GM18511 (cell line): ENCODE results near the gene ZNF804B.

Experiments used
- ATAC-seq: cut with Tn5 transposase; IDR thresholded peaks from one replicate; pipeline ENCODE4 v1.9.1; 2021; ENCODE audit warnings: mild to moderate bottlenecking, moderate library complexity; ENCODE audit not compliant: unreplicated experiment

Gene ZNF804B

DNA sequence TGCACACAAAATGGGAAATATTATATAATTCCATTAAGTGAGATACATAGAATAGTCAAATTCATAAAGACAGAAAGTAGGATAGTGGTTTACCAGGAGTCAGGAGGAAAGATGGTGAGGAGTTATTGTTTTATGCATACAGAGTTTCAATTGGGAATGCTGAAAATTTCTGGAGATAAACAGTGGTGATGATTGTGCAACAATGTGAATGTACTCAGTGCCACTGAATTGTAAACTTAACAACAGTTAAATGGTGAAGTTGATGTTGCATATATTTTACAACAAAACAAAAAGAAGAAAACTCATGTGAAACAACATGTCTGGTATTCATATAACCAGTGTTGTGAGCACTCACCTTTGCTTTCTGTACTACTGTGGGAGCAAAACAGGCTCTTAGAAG, 204.9 kb downstream of the ZNF804B start:
- no peak for ATAC-seq

- ATAC-seq = no peak
Measured at GRCh38 chr7:88965371-88965770, 205.9 kb downstream of the ZNF804B start.

DNA sequence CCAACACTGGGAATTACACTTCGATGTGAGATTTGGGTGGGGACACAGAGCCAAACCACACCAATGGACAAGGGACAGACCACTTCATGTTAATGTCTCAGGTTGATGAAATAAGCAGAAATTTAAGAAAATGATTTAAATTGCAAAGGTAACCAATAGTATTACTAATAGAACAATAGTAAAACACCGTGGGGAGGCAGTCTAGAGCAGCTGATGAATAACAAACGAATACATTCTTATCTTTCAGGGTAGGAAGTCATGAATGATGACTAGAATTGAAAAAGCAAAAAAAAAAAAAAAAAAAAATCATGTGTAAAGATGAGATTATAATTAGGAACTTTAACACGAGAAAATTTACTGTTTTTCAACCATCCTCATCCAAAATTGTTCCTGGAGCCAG, 207.9 kb downstream of the ZNF804B start:
- no peak for ATAC-seq

- ATAC-seq = no peak
Measured at GRCh38 chr7:88969167-88969566, 209.7 kb downstream of the ZNF804B start.

DNA sequence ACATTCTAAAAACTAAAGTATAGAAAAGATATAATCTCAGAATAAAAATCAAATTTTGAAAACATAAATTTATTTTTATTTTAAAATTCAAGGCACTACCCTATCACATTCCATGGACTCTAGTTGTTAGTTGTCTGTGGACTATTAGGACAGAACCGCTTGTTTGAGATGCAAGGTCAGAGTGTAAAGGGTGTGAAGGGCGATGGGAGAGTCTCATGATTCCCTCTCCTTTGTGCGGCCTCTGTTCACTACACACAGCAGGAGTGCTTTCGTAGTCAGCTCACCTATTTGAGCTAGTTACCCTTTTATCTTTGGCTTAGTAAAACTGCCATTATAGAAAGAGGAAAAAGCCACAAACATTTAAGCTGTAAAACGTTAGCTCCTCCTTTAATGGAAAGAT, 225.8 kb downstream of the ZNF804B start:
- ATAC-seq = no peak

- ATAC-seq = no peak
Measured at GRCh38 chr7:89001306-89001705, 241.8 kb downstream of the ZNF804B start.

DNA sequence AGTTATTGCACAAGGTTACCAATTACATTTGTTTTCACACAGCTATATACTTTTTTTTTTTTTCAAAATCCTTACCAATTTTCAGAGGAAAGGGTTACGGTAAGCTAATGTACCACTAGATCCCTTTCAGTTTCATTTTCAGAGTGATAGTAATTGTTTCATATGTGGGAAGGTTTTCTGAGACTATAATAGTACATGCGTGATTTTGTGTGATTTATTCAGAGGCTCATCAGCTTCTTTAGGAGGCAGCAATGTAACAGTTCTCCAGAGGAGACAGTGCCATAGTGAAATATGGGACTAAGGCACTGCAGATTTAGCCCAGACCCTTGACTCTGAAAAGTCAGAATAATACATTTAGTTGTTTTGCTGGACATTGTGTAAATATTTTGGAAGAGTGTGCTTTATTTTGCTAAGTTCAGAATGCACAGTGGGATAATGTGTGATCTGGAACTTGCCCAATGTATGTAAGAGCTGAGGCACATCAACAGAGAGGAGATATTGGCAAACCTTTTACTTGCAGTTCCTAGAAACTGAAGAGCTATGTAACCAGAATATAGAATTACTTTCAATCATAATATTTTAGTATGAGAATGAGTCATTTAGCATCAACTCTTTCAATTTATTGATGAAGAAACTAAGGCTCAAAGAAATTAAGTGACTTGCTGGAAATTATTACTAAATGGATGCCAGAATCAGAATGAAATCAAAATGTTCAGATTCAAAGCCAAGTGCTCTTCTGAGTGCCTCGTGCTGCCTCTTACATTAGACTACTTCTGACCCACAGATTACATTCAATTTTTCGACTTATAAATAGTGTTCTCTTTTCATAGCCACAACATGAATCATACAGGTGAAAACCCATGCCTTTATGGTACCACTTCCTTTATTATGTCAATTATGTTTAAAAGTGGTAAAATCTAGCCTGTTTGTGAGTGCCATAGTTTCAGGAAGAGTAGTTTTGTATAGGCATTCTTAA, 243.8 kb downstream of the ZNF804B start:
- peak; percentile 82 for ATAC-seq

DNA sequence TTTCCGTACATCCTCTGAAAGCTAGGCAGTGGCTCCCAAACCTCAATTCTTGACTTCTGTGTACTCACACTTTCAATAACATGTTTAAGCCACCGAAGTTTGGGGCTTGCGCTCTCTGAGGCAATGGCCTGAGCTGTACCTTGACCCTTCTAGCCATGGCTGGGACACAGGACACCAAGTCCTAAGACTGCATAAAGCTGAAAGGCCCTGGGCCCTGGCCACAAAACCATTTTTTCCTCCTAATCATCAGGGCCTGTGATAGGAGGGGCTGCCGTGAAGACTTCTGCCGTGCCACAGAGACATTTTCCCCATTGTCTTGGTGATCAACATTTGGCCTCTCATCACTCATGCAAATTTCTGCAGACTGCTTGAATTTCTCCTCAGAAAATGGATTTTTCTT, 252.5 kb downstream of the ZNF804B start:
- ATAC-seq = no peak

DNA sequence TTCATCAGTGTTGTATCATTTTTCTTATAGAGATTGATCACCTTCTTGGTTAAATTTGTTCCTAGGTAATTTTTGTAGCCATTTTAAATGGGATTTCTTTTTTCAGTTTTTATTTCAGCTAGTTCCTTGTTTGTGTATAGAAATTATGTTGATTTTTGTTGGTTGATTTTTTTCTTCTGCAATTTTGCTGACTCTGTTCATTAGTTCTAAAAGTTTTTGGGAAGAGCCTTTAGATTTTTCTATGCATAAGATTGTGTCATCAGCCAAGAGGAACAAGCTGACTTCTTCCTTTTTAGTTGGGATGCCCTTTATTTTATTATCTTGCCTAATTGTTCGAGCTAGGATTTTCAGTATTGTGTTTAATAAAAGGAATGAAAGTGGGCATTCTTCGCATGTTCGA, 258.2 kb downstream of the ZNF804B start:
- ATAC-seq = no peak

DNA sequence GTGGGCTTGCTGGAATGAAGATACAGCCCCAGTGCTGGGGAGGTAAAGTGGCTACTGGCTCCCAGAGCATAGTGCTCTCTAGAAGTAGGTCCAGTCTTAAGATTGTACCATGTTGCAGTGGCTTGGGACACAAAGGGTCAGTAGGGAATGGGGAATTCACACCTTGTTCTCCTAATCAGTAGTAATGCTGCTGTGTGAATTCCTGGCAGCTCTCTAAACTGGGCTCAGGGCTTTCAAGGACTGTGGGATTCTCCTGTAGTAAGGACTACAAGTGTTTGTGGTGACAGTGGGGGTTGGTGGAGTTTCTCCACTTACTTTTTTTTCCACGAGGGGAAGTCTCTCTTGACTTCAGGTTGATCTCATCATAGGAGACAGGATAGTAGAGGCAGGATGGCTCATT, 262.2 kb downstream of the ZNF804B start:
- no peak for ATAC-seq

DNA sequence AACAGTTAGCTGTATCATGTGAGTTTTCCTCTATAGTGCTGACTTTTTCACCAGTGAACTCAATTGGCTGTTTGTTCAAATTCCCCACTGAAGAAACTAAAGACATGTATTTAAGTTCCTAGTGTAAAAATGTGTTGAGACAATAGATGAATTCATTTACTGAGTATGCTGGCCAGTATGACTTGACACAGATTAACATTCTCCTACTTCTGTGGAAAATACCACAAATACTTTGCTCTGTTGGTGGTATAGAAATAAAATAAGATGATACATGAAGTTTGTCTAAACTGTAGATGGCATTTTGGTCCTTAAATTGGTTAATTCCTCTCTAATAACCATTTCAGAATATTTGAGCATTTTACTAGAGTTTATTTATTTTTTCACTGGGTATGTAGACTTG, 263.7 kb downstream of the ZNF804B start:
- ATAC-seq = no peak

DNA sequence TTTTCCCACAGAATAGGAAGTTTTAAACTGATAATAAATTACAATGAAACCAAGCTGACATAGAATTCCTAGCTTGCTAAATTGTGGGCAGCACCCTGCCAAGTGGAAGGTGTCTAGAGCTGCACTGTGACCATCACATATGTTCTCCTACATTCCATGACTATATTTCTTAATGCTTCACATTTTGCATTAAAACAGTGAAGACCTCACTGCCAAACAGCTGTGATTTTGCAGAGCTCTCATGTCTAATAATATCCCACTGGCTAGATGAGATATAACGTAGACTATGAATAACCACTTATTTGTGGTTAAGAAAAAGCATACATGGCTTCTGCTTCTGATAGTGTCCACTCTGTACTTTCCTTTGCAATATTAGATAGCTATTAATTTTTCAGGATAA, 264.4 kb downstream of the ZNF804B start:
- no peak for ATAC-seq

DNA sequence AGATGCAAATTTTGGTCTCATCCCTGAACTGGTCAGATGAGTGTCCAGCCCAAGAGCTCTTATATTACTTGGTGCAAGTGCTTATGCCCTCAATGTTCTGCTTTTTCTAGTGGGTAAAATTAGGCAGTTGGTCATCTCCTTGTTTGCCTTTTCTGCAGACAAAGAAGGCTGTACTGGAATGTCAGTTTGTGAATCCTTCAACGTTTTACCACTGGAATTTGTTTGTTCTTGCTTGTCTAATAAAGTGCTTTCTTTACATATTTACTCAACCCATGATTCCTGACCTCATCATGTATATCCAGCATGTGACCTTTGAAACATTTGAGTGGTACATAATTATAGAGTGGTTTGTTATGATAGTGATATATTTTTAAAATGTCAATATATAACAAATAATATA, 268.3 kb downstream of the ZNF804B start:
- no peak for ATAC-seq

- ATAC-seq = no peak
Measured at GRCh38 chr7:89028319-89028718, 268.8 kb downstream of the ZNF804B start.

GRCh38 chr7:89029864-89030263, 270.4 kb downstream of the ZNF804B start:
- peak; percentile 57 for ATAC-seq

DNA sequence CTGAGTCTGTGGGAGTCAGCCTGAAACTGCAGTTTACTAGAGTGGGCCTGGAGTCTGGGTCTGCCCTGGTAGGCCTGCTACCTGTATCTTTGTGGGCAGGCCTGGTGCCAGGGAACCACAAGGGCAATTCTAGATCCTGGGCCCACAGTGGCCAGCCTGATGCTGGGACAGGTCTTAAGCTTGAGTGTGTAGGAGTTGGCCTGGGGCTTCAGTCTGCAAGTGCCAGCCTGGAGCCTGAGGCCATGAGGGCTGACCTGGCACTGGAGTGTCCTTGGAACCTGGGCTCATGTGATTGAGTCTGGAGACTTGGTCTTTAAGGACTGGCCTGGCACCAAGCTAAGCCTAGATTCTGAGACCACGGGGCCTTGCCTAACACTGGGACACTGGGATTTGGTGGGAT, 281.7 kb downstream of the ZNF804B start:
- ATAC-seq = no peak

DNA sequence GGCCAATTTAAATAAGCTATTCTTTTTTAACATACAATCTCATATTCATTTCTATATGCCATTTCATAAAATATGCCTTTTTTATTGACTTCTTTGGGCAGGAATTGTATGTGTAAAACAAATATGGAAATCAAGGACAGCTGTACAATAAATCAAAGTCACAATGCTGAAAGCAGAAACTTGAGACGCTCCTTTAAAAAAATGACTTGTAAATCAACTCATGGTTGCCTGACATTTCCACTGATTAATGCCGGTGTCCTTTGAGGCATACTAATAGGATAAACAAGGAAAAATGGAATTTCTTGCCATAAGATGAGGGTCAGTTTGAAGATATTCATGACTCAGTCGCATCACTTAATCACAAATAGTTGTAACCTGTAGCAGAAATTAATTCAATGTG, 283.4 kb downstream of the ZNF804B start:
- ATAC-seq = no peak

DNA sequence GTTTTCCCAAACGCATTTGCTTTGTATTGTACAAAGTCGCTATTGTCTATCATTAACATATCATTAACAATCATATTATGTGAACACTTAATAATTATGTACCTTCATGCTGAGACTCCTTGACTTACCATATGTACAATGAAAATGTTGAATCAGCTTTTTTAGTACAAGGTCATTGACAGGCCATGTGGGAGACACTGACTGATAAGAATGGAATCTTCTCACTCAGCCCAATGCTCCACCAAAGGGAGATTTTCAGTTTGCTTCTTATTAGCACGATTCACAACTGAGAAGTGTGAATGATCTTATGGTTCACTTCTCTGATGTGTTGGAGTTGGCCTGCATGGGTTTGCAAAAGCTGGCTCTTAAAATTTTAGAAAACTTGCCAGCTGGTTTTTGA, 289.5 kb downstream of the ZNF804B start:
- no peak for ATAC-seq

DNA sequence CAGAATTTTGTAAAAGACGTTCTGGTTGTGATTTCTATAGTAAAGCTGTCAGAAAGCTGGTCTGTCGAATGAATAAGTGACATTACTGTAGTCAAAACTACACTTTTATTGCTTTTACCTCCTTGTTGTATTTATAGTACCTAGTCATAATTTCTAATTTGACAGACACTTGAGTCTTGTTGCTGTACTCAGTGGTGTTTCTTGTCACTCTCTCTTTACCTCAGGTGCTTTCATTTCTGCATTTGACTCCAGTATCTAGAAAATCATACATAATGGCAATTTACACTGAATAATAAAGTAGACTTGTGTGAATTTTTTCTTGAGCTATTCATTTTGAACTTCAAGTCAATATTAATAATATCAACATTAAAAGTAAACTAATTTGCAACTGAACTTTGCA, 293.6 kb downstream of the ZNF804B start:
- no peak for ATAC-seq

DNA sequence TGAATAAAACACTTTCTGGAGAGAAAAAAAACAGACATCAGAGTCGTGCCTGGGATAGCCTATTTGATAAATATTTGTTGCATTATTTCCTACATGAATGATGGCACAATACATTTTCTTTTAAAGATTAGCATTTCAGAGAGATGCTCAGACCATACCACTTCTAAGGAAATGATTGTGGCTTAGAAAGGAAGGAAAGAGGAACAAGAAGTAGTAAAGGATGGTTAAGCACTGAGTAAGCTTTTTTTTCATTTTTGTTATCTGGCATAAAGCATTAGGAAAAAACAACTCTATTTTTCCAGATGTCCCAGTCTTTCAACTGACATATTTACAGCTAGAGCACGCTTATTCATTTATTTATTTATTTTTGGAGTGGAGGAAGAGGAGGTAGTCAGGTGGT, 294.9 kb downstream of the ZNF804B start:
- no peak for ATAC-seq

DNA sequence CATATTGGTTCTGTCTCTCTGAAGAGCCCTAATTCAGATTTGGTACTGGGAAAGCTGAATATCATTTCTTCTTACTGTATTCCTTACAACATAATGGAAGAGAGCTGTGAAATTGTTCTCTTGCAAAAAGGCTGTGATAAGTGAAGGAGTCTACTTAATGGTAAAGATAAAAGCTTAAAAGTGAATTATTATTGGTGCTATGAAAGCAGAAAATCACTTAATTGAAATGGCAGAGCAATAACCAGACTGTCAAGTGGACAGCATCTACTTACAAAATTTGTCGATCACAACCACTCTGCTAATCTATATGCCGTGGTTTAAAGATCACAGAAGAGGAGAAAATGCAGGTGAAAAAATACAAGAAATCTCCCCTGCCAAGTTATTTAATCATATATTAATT, 300.7 kb downstream of the ZNF804B start:
- ATAC-seq = no peak

DNA sequence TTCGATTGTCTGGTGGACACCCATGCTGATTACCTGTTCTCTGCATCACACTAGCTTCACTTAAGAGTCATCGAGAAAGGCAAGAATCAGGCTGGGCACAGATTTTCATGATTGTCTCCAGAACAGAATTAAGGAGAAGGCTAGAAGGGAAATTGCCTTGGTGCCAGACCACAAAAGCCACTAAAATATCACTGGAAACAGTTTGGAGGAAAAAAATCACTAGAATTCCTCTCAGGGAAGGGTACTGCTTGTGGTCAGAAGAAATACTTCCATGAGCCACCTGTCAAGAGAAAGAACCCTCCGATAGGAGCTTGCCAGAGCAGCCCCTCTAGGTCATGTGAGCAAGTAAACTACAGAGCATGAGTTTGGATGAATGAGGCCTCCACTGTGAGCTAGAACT, 305.3 kb downstream of the ZNF804B start:
- no peak for ATAC-seq

- ATAC-seq = no peak
Measured at GRCh38 chr7:89067048-89067447, 307.5 kb downstream of the ZNF804B start.
